SK-N-SH (cell line): ENCODE data around the gene WTAP. TPM values are rescaled to one million over a fixed set of nuclear protein-coding genes. Genes with fewer than 3 reads are reported as not detected.

Experiments
- polyA plus RNA-seq, 3 experiments: library from polyadenylated mRNA; depleted of rRNA; stranded (reverse); fragments of >200 nt; gene quantifications; 2 replicates each; pipeline ENCODE4 v1.2.3, GENCODE V29; 2012
- small RNA-seq, 7 experiments: library from RNA; depleted of rRNA; stranded (forward); fragments of <200 nt; gene quantifications; one replicate each; pipeline ENCODE3, GENCODE V24; 2012

Gene WTAP
- polyA plus RNA-seq, 1 of the 3 experiments (the other 2 are of a cell fraction), result 12.8 TPM

Small RNA genes within 50 kb of the gene (small RNA-seq; reads per million reads assigned to genes)
- gene RNU4ATAC18P, result 0 reads per million in 7 experiments
- gene SNORA20, result 0.38 to 512 (median 23.7) reads per million in 7 experiments
- 0 reads per million in 7 experiments for gene SNORA29

Other genes starting within 250 kb of the WTAP start
- 26.8 and 29.0 TPM in 2 replicates for gene SOD2, start 34.3 kb upstream of the WTAP start, polyA plus RNA-seq (2012; rRNA removed)
- gene ACAT2, start 34.5 kb downstream of the WTAP start, polyA plus RNA-seq (2012; rRNA removed), result 13.1 and 14.5 TPM in 2 replicates
- 138 and 154 TPM in 2 replicates for gene TCP1, start 62.1 kb downstream of the WTAP start, polyA plus RNA-seq (2012; rRNA removed)
- gene MRPL18, start 63.0 kb downstream of the WTAP start, polyA plus RNA-seq (2012; rRNA removed), result 84.4 and 89.3 TPM in 2 replicates
- not detected in 2 replicates for gene PNLDC1, start 72.8 kb downstream of the WTAP start, polyA plus RNA-seq (2012; rRNA removed)
- gene MAS1, start 163.5 kb downstream of the WTAP start, polyA plus RNA-seq (2012; rRNA removed), result not detected in 2 replicates
- 25.7 and 45.0 TPM in 2 replicates for gene IGF2R, start 241.6 kb downstream of the WTAP start, polyA plus RNA-seq (2012; rRNA removed)